GM12864 (cell line): ENCODE measurements around the gene BMPR1B.

Experiments
- DNase-seq: peaks from one replicate; pipeline ENCODE4 v3.0.0-alpha.2; 2011; ENCODE audit warnings: low read depth
- H3K4me3 ChIP-seq: 2 replicates; pipeline ENCODE4 v1.5.1; 2011; ENCODE audit warnings: mild to moderate bottlenecking, low read depth, low read length, control low read depth
- TF ChIP-seq, protein P1 (sequence below): IDR thresholded peaks from 2 replicates; pipeline ENCODE4 v1.5.1; 2011; ENCODE audit warnings: low read depth, mild to moderate bottlenecking, moderate library complexity, low read length, control low read depth, inconsistent platforms; ENCODE audit errors: missing control alignments

Gene BMPR1B

DNA sequence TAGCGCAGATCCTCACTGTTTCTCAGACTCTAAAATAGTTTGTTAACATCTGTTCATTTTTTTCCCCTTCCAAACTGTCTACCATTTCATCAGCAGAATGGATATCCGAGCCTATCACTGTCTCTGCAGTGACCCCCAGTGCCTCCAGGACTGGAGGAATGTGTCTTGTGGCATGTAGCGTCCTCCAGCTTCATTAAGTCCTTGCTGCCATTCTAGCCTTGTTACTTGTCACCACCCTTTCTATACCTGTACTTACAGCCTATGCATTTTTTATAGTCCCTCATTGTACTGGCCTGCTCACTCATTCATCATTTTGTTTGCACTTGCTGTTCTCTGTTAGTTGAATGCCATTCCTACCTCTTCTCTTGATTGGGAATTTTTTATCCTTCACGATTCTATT lies 179.1 kb downstream of the BMPR1B start:
- DNase-seq = no peak
- TF ChIP-seq, protein P1, sequence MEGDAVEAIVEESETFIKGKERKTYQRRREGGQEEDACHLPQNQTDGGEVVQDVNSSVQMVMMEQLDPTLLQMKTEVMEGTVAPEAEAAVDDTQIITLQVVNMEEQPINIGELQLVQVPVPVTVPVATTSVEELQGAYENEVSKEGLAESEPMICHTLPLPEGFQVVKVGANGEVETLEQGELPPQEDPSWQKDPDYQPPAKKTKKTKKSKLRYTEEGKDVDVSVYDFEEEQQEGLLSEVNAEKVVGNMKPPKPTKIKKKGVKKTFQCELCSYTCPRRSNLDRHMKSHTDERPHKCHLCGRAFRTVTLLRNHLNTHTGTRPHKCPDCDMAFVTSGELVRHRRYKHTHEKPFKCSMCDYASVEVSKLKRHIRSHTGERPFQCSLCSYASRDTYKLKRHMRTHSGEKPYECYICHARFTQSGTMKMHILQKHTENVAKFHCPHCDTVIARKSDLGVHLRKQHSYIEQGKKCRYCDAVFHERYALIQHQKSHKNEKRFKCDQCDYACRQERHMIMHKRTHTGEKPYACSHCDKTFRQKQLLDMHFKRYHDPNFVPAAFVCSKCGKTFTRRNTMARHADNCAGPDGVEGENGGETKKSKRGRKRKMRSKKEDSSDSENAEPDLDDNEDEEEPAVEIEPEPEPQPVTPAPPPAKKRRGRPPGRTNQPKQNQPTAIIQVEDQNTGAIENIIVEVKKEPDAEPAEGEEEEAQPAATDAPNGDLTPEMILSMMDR = no peak
- H3K4me3 ChIP-seq = no peak overlapping the region

DNA sequence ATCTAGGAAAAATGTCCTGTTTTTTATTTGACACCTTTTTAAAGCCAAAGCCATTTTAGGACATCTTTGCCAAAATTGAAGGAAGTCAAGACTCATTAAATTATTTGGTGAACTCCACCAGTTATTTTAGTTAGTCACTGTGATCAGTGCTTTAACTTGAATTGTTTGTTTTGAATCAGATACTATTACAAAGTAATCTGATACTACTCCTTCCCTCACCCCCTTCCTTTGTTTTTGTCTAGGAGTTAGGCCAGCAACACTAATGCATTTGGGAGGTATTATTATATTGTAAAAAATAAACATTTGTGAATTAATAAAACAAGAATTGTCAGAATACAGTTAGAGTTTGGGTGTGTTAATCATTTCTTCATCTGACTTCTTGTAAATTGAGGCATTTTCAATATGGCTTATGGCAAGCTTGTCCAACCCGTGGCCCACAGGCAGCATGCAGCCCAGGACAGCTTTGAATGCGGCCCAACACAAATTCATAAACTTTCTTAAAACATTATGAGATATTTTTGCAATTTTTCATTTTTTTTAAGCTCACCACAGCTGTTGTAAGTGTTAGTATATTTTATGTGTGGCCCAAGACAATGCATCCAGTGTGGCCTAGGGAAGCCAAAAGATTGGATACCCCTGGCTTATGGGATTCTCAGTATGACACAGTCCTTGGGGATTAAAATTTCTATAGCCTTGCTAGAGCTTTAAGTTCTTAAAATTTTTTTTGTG lies 182.2 kb downstream of the BMPR1B start:
- no peak for DNase-seq
- TF ChIP-seq, protein P1 = no peak
- H3K4me3 ChIP-seq = no peak overlapping the region

DNA sequence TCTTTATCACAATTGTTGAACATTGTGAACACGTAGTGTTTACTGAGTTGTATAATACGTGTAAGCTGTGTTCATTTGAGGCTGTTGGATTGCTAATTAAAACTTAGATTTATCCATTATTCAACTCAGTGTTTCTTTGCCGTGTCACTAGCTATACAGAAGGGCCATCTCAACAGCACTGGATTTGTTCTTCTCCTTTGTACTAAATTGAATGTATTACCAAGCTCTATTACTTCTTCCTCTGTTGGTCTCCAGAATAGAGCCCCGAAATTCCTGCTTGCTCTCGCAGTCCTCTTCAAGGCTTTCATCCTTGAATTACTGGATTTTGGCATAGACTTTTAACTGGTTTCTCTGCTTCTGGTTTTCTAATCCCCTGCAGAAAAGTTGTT lies 182.8 kb downstream of the BMPR1B start:
- DNase-seq = no peak
- H3K4me3 ChIP-seq = no peak overlapping the region
- TF ChIP-seq, protein P1 = no peak

DNA sequence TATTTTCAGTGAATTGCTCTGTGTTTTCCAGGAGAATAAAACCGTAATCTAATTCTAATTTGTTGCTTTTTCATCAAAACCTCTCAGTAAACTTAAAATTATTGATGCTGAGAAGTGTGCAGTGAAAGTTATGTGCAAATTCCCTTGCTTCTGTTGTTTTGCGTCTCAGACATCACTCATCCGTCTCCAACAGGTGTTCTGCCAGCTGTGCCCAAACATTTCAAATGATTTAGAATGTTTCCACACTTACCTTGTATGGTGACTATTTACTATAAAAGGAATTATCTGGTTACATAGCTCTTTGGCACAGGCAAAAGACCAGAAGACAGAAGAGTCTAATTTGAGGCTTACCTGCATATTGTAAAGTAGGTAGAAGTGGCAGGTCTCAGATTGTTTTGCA lies 184.0 kb downstream of the BMPR1B start:
- H3K4me3 ChIP-seq = no peak overlapping the region
- TF ChIP-seq, protein P1 = no peak
- no peak for DNase-seq

DNA sequence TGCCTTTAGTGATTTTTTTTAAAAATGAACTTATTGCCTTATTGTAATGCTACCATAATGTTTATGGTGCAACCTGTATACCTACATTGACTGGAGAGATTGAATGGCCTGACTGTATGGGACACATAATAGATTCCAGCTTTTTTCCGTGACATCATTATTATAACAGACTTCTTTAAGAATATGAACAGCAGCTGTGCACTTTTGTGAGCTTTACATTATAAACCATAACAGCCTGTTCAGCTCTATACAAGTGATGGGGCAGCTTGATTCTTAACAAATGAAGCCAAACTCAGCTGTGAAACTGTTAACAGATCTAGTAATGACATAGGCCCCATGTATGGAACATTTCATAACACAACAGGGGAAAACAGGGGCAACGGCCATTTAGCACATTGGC lies 187.0 kb downstream of the BMPR1B start:
- TF ChIP-seq, protein P1 = no peak
- H3K4me3 ChIP-seq = no peak overlapping the region
- DNase-seq = no peak

DNA sequence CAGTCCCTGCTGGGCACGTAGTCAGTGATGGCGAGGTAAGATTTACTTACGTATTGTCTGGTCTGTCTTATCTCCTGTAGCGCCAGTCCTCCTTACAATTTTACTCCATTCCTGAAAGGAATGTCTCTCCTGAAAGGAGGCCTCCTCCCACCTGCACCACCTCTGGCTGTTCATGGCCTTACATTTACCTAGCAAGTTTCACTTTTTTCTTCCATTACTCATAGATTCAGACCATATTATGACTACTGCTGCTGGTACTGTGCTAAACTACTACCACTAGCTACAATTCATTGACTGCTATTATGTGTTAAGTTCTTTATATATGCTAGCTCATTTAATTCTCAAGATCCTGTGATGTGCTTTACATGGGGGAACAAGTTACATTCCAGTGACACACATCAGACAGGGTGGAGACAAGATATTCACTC lies 189.9 kb downstream of the BMPR1B start:
- no peak for DNase-seq
- H3K4me3 ChIP-seq = no peak overlapping the region
- TF ChIP-seq, protein P1 = no peak

DNA sequence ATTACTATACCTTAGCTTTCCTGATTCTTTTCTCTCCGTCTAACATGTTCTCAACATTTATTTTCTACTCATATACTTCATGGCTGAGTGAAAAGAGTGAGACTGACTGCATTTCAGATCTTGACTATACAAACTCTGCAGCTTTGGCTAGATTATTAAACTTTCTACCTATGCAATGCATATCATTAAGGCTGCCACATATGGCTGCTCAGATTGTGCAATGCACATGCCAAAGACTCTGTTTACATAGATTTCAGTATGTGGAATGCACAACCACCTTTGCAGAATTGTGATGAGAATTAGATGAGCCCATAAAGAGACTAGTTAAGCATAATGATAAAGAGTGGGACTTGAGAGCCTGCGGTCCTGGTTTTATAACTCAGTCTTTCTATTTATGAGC lies 196.5 kb downstream of the BMPR1B start:
- DNase-seq = no peak
- H3K4me3 ChIP-seq = no peak overlapping the region
- TF ChIP-seq, protein P1 = no peak
